Activated CD4-positive, alpha-beta memory T cell treated with anti-CD3 and anti-CD28 coated beads for 36 hours (primary cell): Measurements from ENCODE around the gene PLXNA4. TPM values are rescaled to one million over a fixed set of nuclear protein-coding genes. Genes with fewer than 3 reads are reported as not detected.
"Not testable (repeated sequence)": the region's sequence is repeated elsewhere in the genome, so short reads cannot be mapped to it uniquely, and the experiment has no call there.

ENCODE experiments used
- CTCF ChIA-PET: fragments of 350-600 bp; sonication (Branson Sonifier 250); formaldehyde crosslinking; loops from one replicate; lab custom pipeline; 2021; ENCODE audit warnings: antibody characterized with exemption, inconsistent platforms; lab: Charles Lee
- POLR2A ChIA-PET: fragments of 350-600 bp; sonication (Branson Sonifier 250); formaldehyde crosslinking; loops from one replicate; lab custom pipeline; 2021; ENCODE audit warnings: antibody characterized with exemption; lab: Charles Lee
- DNase-seq: peaks from one replicate; pipeline ENCODE4 v3.0.0-alpha.2; 2020
- H3K27ac Mint-ChIP-seq: one replicate; pipeline ENCODE4 v1.8.0; 2021; ENCODE audit warnings: mixed read lengths
- H3K27me3 Mint-ChIP-seq: one replicate; pipeline ENCODE4 v1.8.0; 2021; ENCODE audit warnings: mixed read lengths
- H3K36me3 Mint-ChIP-seq: one replicate; pipeline ENCODE4 v1.8.0; 2021; ENCODE audit warnings: mixed read lengths
- H3K4me1 Mint-ChIP-seq: one replicate; pipeline ENCODE4 v1.8.0; 2021; ENCODE audit warnings: low read depth, mixed read lengths
- H3K4me3 Mint-ChIP-seq: one replicate; pipeline ENCODE4 v1.8.0; 2021; ENCODE audit warnings: mild to moderate bottlenecking, mixed read lengths
- H3K9me3 Mint-ChIP-seq: one replicate; pipeline ENCODE4 v1.8.0; 2021; ENCODE audit warnings: mixed read lengths
- intact Hi-C: fragments of 100-400 bp; cut with micrococcal nuclease; formaldehyde crosslinking; loops from one replicate; pipeline ENCODE4 v1.15.1; 2023
- total RNA-seq, 2 experiments: library from RNA; stranded (reverse); gene quantifications; one replicate each; pipeline ENCODE4 v1.2.3, GENCODE V29; 2021

PLXNA4 gene
- total RNA-seq, 2 experiments from 2014 or later, result 0.17 to 0.24 TPM

GRCh38 chr7:132609222-132609621 is 33.0 kb upstream of the PLXNA4 start:
- peaks cover 6% of the 10 kb centered on the region for H3K27me3 Mint-ChIP-seq
- ChIA-PET CTCF (no interaction called here), POLR2A (no interaction called here)
- DNase-seq, result no peak
- no peak overlapping the region for H3K4me3 Mint-ChIP-seq
- no peaks in the 10 kb centered on the region for H3K9me3 Mint-ChIP-seq
- intact Hi-C loops, result no loop called here
- no peaks in the 10 kb centered on the region for H3K36me3 Mint-ChIP-seq
- no peak overlapping the region for H3K27ac Mint-ChIP-seq
- H3K4me1 Mint-ChIP-seq, result peaks cover 1% of the 10 kb centered on the region

- intact Hi-C loops, result no loop called here
- Mint-ChIP-seq H3K27me3 (peaks cover 5% of the 10 kb centered on the region), H3K4me1 (no peaks in the 10 kb centered on the region), H3K27ac (no peak overlapping the region), H3K9me3 (no peaks in the 10 kb centered on the region), H3K4me3 (no peak overlapping the region), H3K36me3 (no peaks in the 10 kb centered on the region)
- POLR2A ChIA-PET, result no interaction called here
- CTCF ChIA-PET, result no interaction called here
- no peak for DNase-seq
Measured at GRCh38 chr7:132608523-132608922, 32.3 kb upstream of the PLXNA4 start.

GRCh38 chr7:132607656-132608055 is 31.4 kb upstream of the PLXNA4 start:
- H3K27me3 Mint-ChIP-seq, result peaks cover 2% of the 10 kb centered on the region
- intact Hi-C loops, result no loop called here
- CTCF ChIA-PET, result no interaction called here
- no peaks in the 10 kb centered on the region for H3K9me3 Mint-ChIP-seq
- H3K4me1 Mint-ChIP-seq, result no peaks in the 10 kb centered on the region
- no peak overlapping the region for H3K4me3 Mint-ChIP-seq
- POLR2A ChIA-PET, result no interaction called here
- no peak for DNase-seq
- no peaks in the 10 kb centered on the region for H3K36me3 Mint-ChIP-seq
- no peak overlapping the region for H3K27ac Mint-ChIP-seq

GRCh38 chr7:132604121-132604520 is 27.9 kb upstream of the PLXNA4 start:
- peaks cover 2% of the 10 kb centered on the region for H3K27me3 Mint-ChIP-seq
- H3K36me3 Mint-ChIP-seq, result no peaks in the 10 kb centered on the region
- ChIA-PET POLR2A (interaction anchor here (0.6 kb wide), 1 partner anchor 635 kb away, joined by 5 read pairs; no protein-coding TSS in a partner anchor), CTCF (interaction anchor here (2.9 kb wide), 1 partner anchor 23 kb away, joined by 10 read pairs; no protein-coding TSS in a partner anchor)
- intact Hi-C loops, result no loop called here
- no peak overlapping the region for H3K4me3 Mint-ChIP-seq
- no peak overlapping the region for H3K27ac Mint-ChIP-seq
- no peak for DNase-seq
- no peaks in the 10 kb centered on the region for H3K9me3 Mint-ChIP-seq
- no peaks in the 10 kb centered on the region for H3K4me1 Mint-ChIP-seq

GRCh38 chr7:132603220-132603833 is 27.1 kb upstream of the PLXNA4 start:
- Mint-ChIP-seq H3K4me1 (no peaks in the 10 kb centered on the region), H3K9me3 (no peaks in the 10 kb centered on the region), H3K36me3 (no peaks in the 10 kb centered on the region), H3K4me3 (no peak overlapping the region), H3K27me3 (peaks cover 2% of the 10 kb centered on the region), H3K27ac (no peak overlapping the region)
- intact Hi-C loops, result no loop called here
- ChIA-PET CTCF (interaction anchor here (2.9 kb wide), 1 partner anchor 22 kb away, joined by 10 read pairs; no protein-coding TSS in a partner anchor), POLR2A (interaction anchor here (0.6 kb wide), 1 partner anchor 634 kb away, joined by 5 read pairs; no protein-coding TSS in a partner anchor)
- DNase-seq, result no peak

GRCh38 chr7:132601783-132602182 is 25.5 kb upstream of the PLXNA4 start:
- ChIA-PET POLR2A (no interaction called here), CTCF (interaction anchor here (0.6 to 2.9 kb wide), 3 partner anchors 20 to 268 kb away, joined by 3 to 10 read pairs (median 4); no protein-coding TSS in a partner anchor)
- H3K4me1 Mint-ChIP-seq, result no peaks in the 10 kb centered on the region
- intact Hi-C loops, result no loop called here
- peaks cover 5% of the 10 kb centered on the region for H3K27me3 Mint-ChIP-seq
- no peak for DNase-seq
- no peaks in the 10 kb centered on the region for H3K9me3 Mint-ChIP-seq
- no peaks in the 10 kb centered on the region for H3K36me3 Mint-ChIP-seq
- H3K4me3 Mint-ChIP-seq, result no peak overlapping the region
- H3K27ac Mint-ChIP-seq, result no peak overlapping the region

DNA sequence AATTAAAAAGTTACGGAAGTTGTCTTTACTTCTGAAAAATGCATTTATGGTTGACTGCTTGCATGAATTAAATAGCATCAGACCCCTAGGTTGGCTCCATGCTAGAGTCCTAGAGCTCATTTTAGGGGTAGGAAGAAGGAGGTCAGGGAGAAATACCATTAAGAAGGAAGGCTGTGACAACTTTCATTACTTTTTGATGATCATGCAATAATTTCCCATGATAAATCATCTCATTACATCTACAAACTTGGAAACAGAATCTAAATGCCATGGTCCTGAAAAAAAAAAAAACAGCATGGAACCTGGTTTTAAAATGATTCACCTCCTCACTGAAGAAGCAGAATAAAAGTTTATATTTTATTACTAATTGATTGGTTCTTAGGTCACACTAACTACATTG is 20.3 kb upstream of the PLXNA4 start:
- H3K9me3 Mint-ChIP-seq, result no peaks in the 10 kb centered on the region

DNA sequence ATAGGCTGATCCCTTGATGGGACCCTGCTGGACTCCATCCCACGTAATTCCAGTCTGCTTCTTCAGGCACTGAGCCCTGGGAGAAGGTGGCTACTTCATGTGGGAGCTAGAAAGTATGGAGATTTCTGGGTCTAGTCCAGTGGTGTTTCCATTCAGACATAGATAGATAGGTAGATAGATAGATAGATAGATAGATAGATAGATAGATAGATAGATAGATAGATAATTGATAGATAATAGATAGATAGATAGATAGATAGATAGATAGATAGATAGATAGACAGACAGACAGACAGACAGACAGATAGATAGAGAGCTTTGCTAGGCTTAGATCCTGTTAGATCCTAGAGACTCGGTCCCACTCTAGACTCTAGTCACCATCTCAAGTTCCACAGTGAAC is 18.5 kb upstream of the PLXNA4 start:
- CTCF ChIA-PET, POLR2A ChIA-PET: not testable (repeated sequence)

More for the DNA sequence above, 20.3 kb upstream of the PLXNA4 start:
- peaks cover 2% of the 10 kb centered on the region for H3K27me3 Mint-ChIP-seq
- intact Hi-C loops, result no loop called here
- POLR2A ChIA-PET, result no interaction called here
- H3K4me3 Mint-ChIP-seq, result no peak overlapping the region
- no peak overlapping the region for H3K27ac Mint-ChIP-seq
- H3K4me1 Mint-ChIP-seq, result no peaks in the 10 kb centered on the region
- no peaks in the 10 kb centered on the region for H3K36me3 Mint-ChIP-seq
- DNase-seq, result no peak
- CTCF ChIA-PET, result no interaction called here

GRCh38 chr7:132592936-132593335 is 16.7 kb upstream of the PLXNA4 start:
- Mint-ChIP-seq H3K4me3 (no peak overlapping the region), H3K4me1 (no peaks in the 10 kb centered on the region), H3K36me3 (no peaks in the 10 kb centered on the region), H3K27ac (no peak overlapping the region), H3K27me3 (peaks cover 2% of the 10 kb centered on the region), H3K9me3 (no peaks in the 10 kb centered on the region)
- intact Hi-C loops, result no loop called here
- POLR2A ChIA-PET, result no interaction called here
- CTCF ChIA-PET, result no interaction called here
- no peak for DNase-seq

More for the DNA sequence above, 18.5 kb upstream of the PLXNA4 start:
- intact Hi-C loops, H3K36me3 Mint-ChIP-seq, H3K27me3 Mint-ChIP-seq, DNase-seq, H3K9me3 Mint-ChIP-seq, H3K4me3 Mint-ChIP-seq, H3K4me1 Mint-ChIP-seq, H3K27ac Mint-ChIP-seq: not testable (repeated sequence)

DNA sequence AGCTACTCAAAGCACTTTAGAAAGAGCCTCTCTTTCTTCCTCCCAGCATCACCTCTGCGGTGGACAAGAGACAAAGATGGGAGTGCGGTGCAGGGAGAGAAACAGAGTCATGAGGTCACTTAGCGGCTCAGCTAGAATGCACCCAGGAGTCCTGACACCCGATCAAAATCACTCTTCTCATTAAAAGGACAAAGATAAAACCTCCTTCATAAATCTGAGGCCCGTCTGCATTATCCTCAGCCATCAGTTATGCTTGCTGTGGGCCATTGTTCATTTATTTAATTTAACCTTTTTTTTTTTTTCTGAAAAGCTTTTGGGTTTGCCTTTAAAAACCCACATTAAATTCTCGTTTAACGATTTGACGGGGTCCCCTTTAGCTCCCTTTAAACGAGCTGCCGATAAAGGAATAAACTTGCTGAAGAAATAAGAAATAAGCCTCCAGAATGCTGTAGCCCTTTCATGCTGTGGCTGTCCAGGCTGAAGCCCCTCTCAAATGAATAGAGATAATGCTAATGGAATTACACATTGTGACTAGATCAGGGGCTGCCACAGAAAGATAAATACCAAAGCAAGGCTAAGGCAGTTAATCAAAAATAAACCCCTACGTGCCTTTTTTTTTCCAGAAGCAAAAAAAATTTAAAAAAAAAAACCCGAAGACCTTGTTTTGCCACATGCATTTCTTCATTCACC is 16.1 kb upstream of the PLXNA4 start:
- no peaks in the 10 kb centered on the region for H3K36me3 Mint-ChIP-seq
- intact Hi-C loops, result no loop called here
- peaks cover 3% of the 10 kb centered on the region for H3K27me3 Mint-ChIP-seq
- no peaks in the 10 kb centered on the region for H3K4me1 Mint-ChIP-seq
- no peak overlapping the region for H3K27ac Mint-ChIP-seq
- ChIA-PET POLR2A (no interaction called here), CTCF (no interaction called here)
- DNase-seq, result no peak
- no peaks in the 10 kb centered on the region for H3K9me3 Mint-ChIP-seq
- no peak overlapping the region for H3K4me3 Mint-ChIP-seq

DNA sequence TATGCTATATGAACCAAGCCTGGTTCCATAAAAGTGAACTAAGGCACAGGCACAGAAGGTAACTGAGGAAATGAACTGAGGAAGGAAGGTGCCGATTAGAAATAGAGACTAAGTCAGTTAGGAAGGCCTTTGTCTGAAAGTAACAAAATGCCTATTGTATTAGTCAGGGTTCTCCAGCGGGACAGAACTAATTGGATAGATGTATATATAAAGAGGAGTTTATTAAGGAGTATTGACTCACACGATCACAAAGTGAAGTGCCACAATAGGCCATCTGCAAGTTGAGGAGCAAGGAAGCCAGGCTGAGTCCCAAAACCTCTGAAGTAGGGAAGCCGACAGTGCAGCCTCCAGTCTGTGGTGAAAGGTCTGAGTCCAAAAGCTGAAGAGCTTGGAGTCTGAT is 13.9 kb upstream of the PLXNA4 start:
- H3K9me3 Mint-ChIP-seq, result no peaks in the 10 kb centered on the region
- H3K4me3 Mint-ChIP-seq, result no peak overlapping the region
- no peaks in the 10 kb centered on the region for H3K4me1 Mint-ChIP-seq
- peaks cover 1% of the 10 kb centered on the region for H3K27me3 Mint-ChIP-seq
- POLR2A ChIA-PET, result no interaction called here
- DNase-seq, result no peak
- no peak overlapping the region for H3K27ac Mint-ChIP-seq
- CTCF ChIA-PET, result interaction anchor here (1.9 kb wide), 1 partner anchor 10 kb away, joined by 9 read pairs; no protein-coding TSS in a partner anchor
- no peaks in the 10 kb centered on the region for H3K36me3 Mint-ChIP-seq
- intact Hi-C loops, result no loop called here

GRCh38 chr7:132588596-132588995 is 12.3 kb upstream of the PLXNA4 start:
- peaks cover 1% of the 10 kb centered on the region for H3K27me3 Mint-ChIP-seq
- ChIA-PET POLR2A (no interaction called here), CTCF (no interaction called here)
- no peak for DNase-seq
- no peaks in the 10 kb centered on the region for H3K4me1 Mint-ChIP-seq
- no peaks in the 10 kb centered on the region for H3K36me3 Mint-ChIP-seq
- no peaks in the 10 kb centered on the region for H3K9me3 Mint-ChIP-seq
- H3K27ac Mint-ChIP-seq, result no peak overlapping the region
- no peak overlapping the region for H3K4me3 Mint-ChIP-seq
- intact Hi-C loops, result no loop called here
